DND-41 (cell line): ENCODE measurements around the gene MICAL3.

Source experiments
- ATAC-seq: fragments of 200-7000 bp; cut with Tn5 transposase; 3 replicates; pipeline ENCODE4 v1.9.1; 2021; ENCODE audit warnings: low read depth; ENCODE audit not compliant: insufficient read depth
- DNase-seq: peaks from one replicate; pipeline ENCODE4 v3.0.0-alpha.2; 2020
- H2AFZ ChIP-seq: 2 replicates; pipeline ENCODE4 v1.6.0; 2012; ENCODE audit warnings: low read depth, low read length
- H3K27ac ChIP-seq: 2 replicates; pipeline ENCODE4 v1.5.1; 2012; ENCODE audit warnings: low read length, inconsistent platforms
- H3K27me3 ChIP-seq: fragments of 200-600 bp; sonication (generic); 2 replicates; pipeline ENCODE4 v1.6.0; 2012; ENCODE audit warnings: low read length, mild to moderate bottlenecking, inconsistent platforms; ENCODE audit not compliant: insufficient read depth, poor library complexity
- H3K36me3 ChIP-seq: 2 replicates; pipeline ENCODE4 v1.5.1; 2012; ENCODE audit warnings: low read length, inconsistent platforms; ENCODE audit not compliant: insufficient read depth
- H3K4me1 ChIP-seq: 2 replicates; pipeline ENCODE4 v1.5.1; 2012; ENCODE audit warnings: mild to moderate bottlenecking, low read length; ENCODE audit not compliant: insufficient read depth
- H3K4me2 ChIP-seq: 2 replicates; pipeline ENCODE4 v1.6.0; 2012; ENCODE audit warnings: mild to moderate bottlenecking, moderate library complexity, low read length, inconsistent platforms; ENCODE audit not compliant: insufficient read depth
- H3K4me3 ChIP-seq, 2 experiments: fragments of 200-600 bp in 1 of 2; shearing (Covaris generic) in 1 of 2; 2 replicates each; pipeline ENCODE4 v1.5.1; 2012 to 2016; ENCODE audit warnings: inconsistent platforms in 2 of 2, low read length in 2 of 2, mild to moderate bottlenecking in 2 of 2, low read depth in 1 of 2, moderate library complexity in 1 of 2
- H3K79me2 ChIP-seq: 2 replicates; pipeline ENCODE4 v1.6.0; 2012; ENCODE audit warnings: low read length, inconsistent platforms; ENCODE audit not compliant: insufficient read depth
- H3K9ac ChIP-seq: 2 replicates; pipeline ENCODE4 v1.6.0; 2012; ENCODE audit warnings: low read depth, mild to moderate bottlenecking, inconsistent platforms, low read length, moderate library complexity
- H3K9me3 ChIP-seq: 2 replicates; pipeline ENCODE4 v1.5.1; 2012; ENCODE audit warnings: low read length, moderate library complexity, mild to moderate bottlenecking, inconsistent platforms; ENCODE audit not compliant: insufficient read depth, severe bottlenecking
- H4K20me1 ChIP-seq: 2 replicates; pipeline ENCODE4 v1.6.0; 2012; ENCODE audit warnings: low read length; ENCODE audit not compliant: insufficient read depth
- EZH2 ChIP-seq: IDR thresholded peaks from 3 replicates; pipeline ENCODE4 v1.6.1; 2012; ENCODE audit warnings: borderline replicate concordance, low read depth, mild to moderate bottlenecking, moderate library complexity, low read length, inconsistent platforms; ENCODE audit not compliant: severe bottlenecking
- TF ChIP-seq, protein P1 (sequence below): IDR thresholded peaks from 2 replicates; pipeline ENCODE4 v1.5.1; 2012; ENCODE audit warnings: borderline replicate concordance, low read length, moderate library complexity, mild to moderate bottlenecking; ENCODE audit not compliant: poor library complexity, severe bottlenecking; ENCODE audit errors: extremely low read depth

Gene MICAL3

GRCh38 chr22:17873804-17874203 lies 150.6 kb downstream of the MICAL3 start:
- no peak overlapping the region for H3K4me2 ChIP-seq
- H3K4me3 ChIP-seq, result no peak overlapping the region
- ATAC-seq, result no peak
- no peak for DNase-seq
- no peaks in the 10 kb centered on the region for H3K4me1 ChIP-seq
- TF ChIP-seq, protein P1, sequence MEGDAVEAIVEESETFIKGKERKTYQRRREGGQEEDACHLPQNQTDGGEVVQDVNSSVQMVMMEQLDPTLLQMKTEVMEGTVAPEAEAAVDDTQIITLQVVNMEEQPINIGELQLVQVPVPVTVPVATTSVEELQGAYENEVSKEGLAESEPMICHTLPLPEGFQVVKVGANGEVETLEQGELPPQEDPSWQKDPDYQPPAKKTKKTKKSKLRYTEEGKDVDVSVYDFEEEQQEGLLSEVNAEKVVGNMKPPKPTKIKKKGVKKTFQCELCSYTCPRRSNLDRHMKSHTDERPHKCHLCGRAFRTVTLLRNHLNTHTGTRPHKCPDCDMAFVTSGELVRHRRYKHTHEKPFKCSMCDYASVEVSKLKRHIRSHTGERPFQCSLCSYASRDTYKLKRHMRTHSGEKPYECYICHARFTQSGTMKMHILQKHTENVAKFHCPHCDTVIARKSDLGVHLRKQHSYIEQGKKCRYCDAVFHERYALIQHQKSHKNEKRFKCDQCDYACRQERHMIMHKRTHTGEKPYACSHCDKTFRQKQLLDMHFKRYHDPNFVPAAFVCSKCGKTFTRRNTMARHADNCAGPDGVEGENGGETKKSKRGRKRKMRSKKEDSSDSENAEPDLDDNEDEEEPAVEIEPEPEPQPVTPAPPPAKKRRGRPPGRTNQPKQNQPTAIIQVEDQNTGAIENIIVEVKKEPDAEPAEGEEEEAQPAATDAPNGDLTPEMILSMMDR, result no peak
- H4K20me1 ChIP-seq, result 0 out of 2 replicates have a peak, but pooled peaks cover 5% of the 10 kb centered on the region
- peaks cover 51% of the 10 kb centered on the region for H3K36me3 ChIP-seq
- H3K9ac ChIP-seq, result no peak overlapping the region
- no peaks in the 10 kb centered on the region for H3K79me2 ChIP-seq
- no peak overlapping the region for H3K27ac ChIP-seq
- H3K27me3 ChIP-seq, result no peaks in the 10 kb centered on the region
- no peak overlapping the region for H2AFZ ChIP-seq
- no peaks in the 10 kb centered on the region for H3K9me3 ChIP-seq

DNA sequence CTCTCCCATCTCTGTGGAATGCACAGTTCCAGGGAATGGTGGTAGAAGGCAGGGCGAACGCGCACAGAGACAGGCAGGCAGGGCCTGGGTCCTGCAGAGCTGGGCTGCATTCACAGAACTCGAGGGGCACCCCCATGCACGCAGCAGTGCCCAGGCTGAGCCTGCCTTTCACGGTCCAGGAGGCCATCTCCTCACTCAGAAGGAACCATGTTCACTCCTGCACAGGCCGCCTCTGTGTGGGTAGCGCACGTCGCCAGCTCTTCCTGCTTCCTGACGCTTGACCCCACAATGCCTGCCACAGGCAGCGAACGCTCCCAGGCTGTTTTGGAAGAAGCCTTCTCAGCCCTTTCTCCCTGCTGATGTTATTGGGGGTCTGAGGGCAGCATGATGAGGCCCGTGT lies 151.2 kb downstream of the MICAL3 start:
- ATAC-seq (no peak), DNase-seq (no peak)
- H3K9ac ChIP-seq, result no peak overlapping the region
- no peak overlapping the region for H3K4me3 ChIP-seq
- TF ChIP-seq, protein P1, result no peak
- no peak for TF ChIP-seq EZH2
- peaks cover 57% of the 10 kb centered on the region for H3K36me3 ChIP-seq
- H3K27me3 ChIP-seq, result no peaks in the 10 kb centered on the region
- 0 out of 2 replicates have a peak, but pooled peaks cover 5% of the 10 kb centered on the region for H4K20me1 ChIP-seq
- no peak overlapping the region for H3K27ac ChIP-seq
- no peaks in the 10 kb centered on the region for H3K79me2 ChIP-seq
- no peaks in the 10 kb centered on the region for H3K9me3 ChIP-seq
- H2AFZ ChIP-seq, result no peak overlapping the region
- H3K4me1 ChIP-seq, result no peaks in the 10 kb centered on the region
- no peak overlapping the region for H3K4me2 ChIP-seq

- H3K9me3 ChIP-seq, result no peaks in the 10 kb centered on the region
- H2AFZ ChIP-seq, result no peak overlapping the region
- H3K79me2 ChIP-seq, result no peaks in the 10 kb centered on the region
- H3K36me3 ChIP-seq, result peaks cover 57% of the 10 kb centered on the region
- TF ChIP-seq, protein P1, result no peak
- no peak for TF ChIP-seq EZH2
- H3K27ac ChIP-seq, result no peak overlapping the region
- no peak overlapping the region for H3K4me2 ChIP-seq
- 0 out of 2 replicates have a peak, but pooled peaks cover 5% of the 10 kb centered on the region for H4K20me1 ChIP-seq
- H3K4me3 ChIP-seq, result no peak overlapping the region
- ATAC-seq (no peak), DNase-seq (no peak)
- H3K9ac ChIP-seq, result no peak overlapping the region
- peaks cover 1% of the 10 kb centered on the region for H3K4me1 ChIP-seq
- no peaks in the 10 kb centered on the region for H3K27me3 ChIP-seq
Observed at GRCh38 chr22:17872471-17872870, 151.9 kb downstream of the MICAL3 start.

GRCh38 chr22:17871726-17872458 lies 152.5 kb downstream of the MICAL3 start:
- Histone ChIP-seq H3K4me1 (peaks cover 5% of the 10 kb centered on the region), H3K27me3 (no peaks in the 10 kb centered on the region), H3K36me3 (peaks cover 57% of the 10 kb centered on the region), H3K4me3 (no peak overlapping the region), H3K79me2 (no peaks in the 10 kb centered on the region), H2AFZ (no peak overlapping the region), H4K20me1 (0 out of 2 replicates have a peak, but pooled peaks cover 5% of the 10 kb centered on the region), H3K9ac (no peak overlapping the region), H3K9me3 (no peaks in the 10 kb centered on the region), H3K27ac (no peak overlapping the region), H3K4me2 (no peak overlapping the region)
- DNase-seq, result no peak
- ATAC-seq, result no peak
- TF ChIP-seq, protein P1, result no peak
- no peak for TF ChIP-seq EZH2
